Endothelial cell of umbilical vein (primary cell): Measurements from ENCODE around the gene FRMD5. TPM values are rescaled to one million over a fixed set of nuclear protein-coding genes. Genes with fewer than 3 reads are reported as not detected.
A peak's percentile ranks its signal among the peaks of the same experiment; 100 is the strongest.

Experiments
- BruUV-seq: library from RNA; stranded (reverse); fragments of 400-500 nt; replicated peaks from 2 replicates; lab custom pipeline; 2021; lab: Mats Ljungman, UMichigan
- CTCF ChIA-PET: fragments of 300-600, 350-600 bp; sonication (Branson Sonifier 250); formaldehyde crosslinking; loops from one replicate; lab custom pipeline; 2021; ENCODE audit warnings: antibody characterized with exemption, inconsistent platforms; lab: Charles Lee
- POLR2A ChIA-PET: fragments of 300-600, 350-600 bp; sonication (Branson Sonifier 250); formaldehyde crosslinking; loops from one replicate; lab custom pipeline; 2021; ENCODE audit warnings: antibody characterized with exemption, inconsistent platforms; lab: Charles Lee
- DNase-seq: peaks from one replicate; pipeline ENCODE4 v3.0.0-alpha.2; 2011; ENCODE audit warnings: low read depth, low spot score
- FAIRE-seq: peaks from 2 replicates; lab custom pipeline; 2011; peaks lifted over from hg19 to GRCh38; lab: Jason Lieb, UNC
- H2AFZ ChIP-seq: 2 replicates; pipeline ENCODE4 v1.6.0; 2012; ENCODE audit warnings: low read depth, low read length, control low read depth, inconsistent platforms
- H3K27ac ChIP-seq: 2 replicates; pipeline ENCODE4 v1.5.1; 2011; ENCODE audit warnings: low read depth, mild to moderate bottlenecking, control low read depth, low read length, moderate library complexity; ENCODE audit not compliant: insufficient read depth
- H3K27me3 ChIP-seq, 2 experiments: 2 replicates each; pipeline versions ENCODE4 v1.6.0 to v1.6.1; 2011; ENCODE audit warnings: low read length in 2 of 2, mixed read lengths in 1 of 2; ENCODE audit not compliant: control insufficient read depth in 2 of 2, insufficient read depth in 2 of 2
- H3K36me3 ChIP-seq, 2 experiments: 2 replicates in 1 of 2; 3 replicates in 1 of 2; pipeline ENCODE4 v1.5.1; 2011; ENCODE audit warnings: low read length in 2 of 2, mild to moderate bottlenecking in 1 of 2, moderate library complexity in 1 of 2; ENCODE audit not compliant: control insufficient read depth in 2 of 2, insufficient read depth in 2 of 2; ENCODE audit errors: extremely low read depth in 1 of 2
- H3K4me1 ChIP-seq: 3 replicates; pipeline ENCODE4 v1.5.1; 2011; ENCODE audit warnings: mild to moderate bottlenecking, low read length; ENCODE audit not compliant: control insufficient read depth, insufficient read depth; ENCODE audit errors: extremely low read depth
- H3K4me2 ChIP-seq: 2 replicates; pipeline ENCODE4 v1.6.1; 2011; ENCODE audit warnings: low read length, control low read depth, mixed read lengths; ENCODE audit not compliant: insufficient read depth
- H3K4me3 ChIP-seq, 3 experiments: fragments of 200-600 bp in 1 of 3; sonication (generic), shearing (Covaris generic) in 1 of 3; replicated peaks in 1 of 3; 2 replicates each; pipeline ENCODE4 v1.5.1; 2011 to 2016; ENCODE audit warnings: control low read depth in 3 of 3, low read length in 3 of 3, mild to moderate bottlenecking in 2 of 3, inconsistent platforms in 1 of 3, low read depth in 1 of 3, moderate library complexity in 1 of 3; ENCODE audit not compliant: insufficient read depth in 1 of 3
- H3K79me2 ChIP-seq: 2 replicates; pipeline ENCODE4 v1.6.0; 2012; ENCODE audit warnings: low read length, inconsistent platforms; ENCODE audit not compliant: control insufficient read depth, insufficient read depth
- H3K9ac ChIP-seq: replicated peaks from 2 replicates; pipeline ENCODE3; 2011; ENCODE audit warnings: low read length, control low read depth; ENCODE audit not compliant: insufficient read depth; ENCODE audit errors: extremely low read depth
- H3K9me1 ChIP-seq: replicated peaks from 3 replicates; pipeline ENCODE4 v1.6.0; 2011; ENCODE audit warnings: mild to moderate bottlenecking, low read length; ENCODE audit not compliant: control insufficient read depth, insufficient read depth; ENCODE audit errors: extremely low read depth
- H3K9me3 ChIP-seq: replicated peaks from 2 replicates; pipeline ENCODE4 v1.5.1; 2012; ENCODE audit warnings: low read length, inconsistent platforms; ENCODE audit not compliant: control insufficient read depth, insufficient read depth
- H4K20me1 ChIP-seq: replicated peaks from 2 replicates; pipeline ENCODE3; 2011; ENCODE audit warnings: mild to moderate bottlenecking, low read length; ENCODE audit not compliant: control insufficient read depth, insufficient read depth; ENCODE audit errors: extremely low read depth
- CTCF ChIP-seq, 2 donors: IDR thresholded peaks; 1 replicate in 1 of 2; 2 replicates in 1 of 2; pipeline ENCODE4 v1.5.1; 2011; ENCODE audit warnings: low read length in 2 of 2, mild to moderate bottlenecking in 2 of 2, moderate library complexity in 2 of 2, control low read depth in 1 of 2, inconsistent platforms in 1 of 2, low read depth in 1 of 2; ENCODE audit not compliant: insufficient read depth in 1 of 2; ENCODE audit errors: extremely low read depth in 1 of 2
- EZH2 ChIP-seq: IDR thresholded peaks from 2 replicates; pipeline ENCODE4 v1.6.1; 2012; ENCODE audit warnings: borderline replicate concordance, low read depth, mild to moderate bottlenecking, moderate library complexity, low read length, inconsistent platforms; ENCODE audit not compliant: severe bottlenecking
- FOS ChIP-seq: IDR thresholded peaks from 2 replicates; pipeline ENCODE4 v1.6.1; 2011; ENCODE audit warnings: mild to moderate bottlenecking, low read length, moderate library complexity, borderline replicate concordance; ENCODE audit not compliant: insufficient read depth
- GATA2 ChIP-seq: IDR thresholded peaks from 2 replicates; pipeline ENCODE4 v1.7.0; 2011; ENCODE audit warnings: low read depth, mild to moderate bottlenecking, moderate library complexity, mixed read lengths, low read length; ENCODE audit not compliant: insufficient read length, insufficient read depth
- MYC ChIP-seq: IDR thresholded peaks from one replicate; pipeline ENCODE4 v1.6.1; 2011; ENCODE audit warnings: mild to moderate bottlenecking, low read depth, low read length
- POLR2A ChIP-seq: IDR thresholded peaks from 2 replicates; pipeline ENCODE4 v1.6.1; 2012; ENCODE audit warnings: low read depth, mild to moderate bottlenecking, control low read depth, low read length
- POLR2AphosphoS5 ChIP-seq: IDR thresholded peaks from 2 replicates; pipeline ENCODE4 v1.6.1; 2012; ENCODE audit warnings: low read depth, mild to moderate bottlenecking, control low read depth, low read length, moderate library complexity; ENCODE audit not compliant: insufficient read depth
- dilution Hi-C: fragments of 300-500 bp; cut with MboI; formaldehyde crosslinking; loops from one replicate; pipeline ENCODE4 v1.15.0; 2019; ENCODE audit warnings: low sequenced_read_pairs; ENCODE audit not compliant: extremely low pct_ligation_motif_present
- intact Hi-C: fragments of 100-400 bp; cut with micrococcal nuclease; formaldehyde crosslinking; loops from one replicate; pipeline ENCODE4 v1.10.0; 2022
- polyA plus RNA-seq, 4 experiments: library from polyadenylated mRNA; depleted of rRNA in 3 of 4; stranded (reverse) in 3 of 4; unstranded in 1 of 4; fragments of >200 nt; gene quantifications; 2 replicates each; pipeline versions ENCODE4 v1.2.1 to v1.2.3, GENCODE V29; 2011 to 2012; ENCODE audit warnings: missing spikeins in 1 of 4
- total RNA-seq: library from RNA; stranded (reverse); gene quantifications from 2 replicates; pipeline ENCODE4 v1.2.3, GENCODE V29; 2021

Gene FRMD5
- total and polyA plus RNA-seq, 2 donors (not counting 3 experiments of a cell fraction or from before 2014, with no cell fraction given), result 16.7 to 20.2 TPM

GRCh38 chr15:44045661-44046060, 149.4 kb downstream of the FRMD5 start:
- Histone ChIP-seq H3K4me3 (no peak overlapping the region), H3K4me2 (peak overlapping the region; percentile 82), H3K4me1 (peaks cover 14% of the 10 kb centered on the region), H3K79me2 (no peaks in the 10 kb centered on the region), H2AFZ (no peak overlapping the region), H3K27me3 (no peaks in the 10 kb centered on the region), H4K20me1 (no peaks in the 10 kb centered on the region), H3K9ac (no peak overlapping the region), H3K36me3 (no peaks in the 10 kb centered on the region), H3K27ac (peak overlapping the region; percentile 57), H3K9me1 (no peaks in the 10 kb centered on the region), H3K9me3 (no peaks in the 10 kb centered on the region)
- TF ChIP-seq EZH2 (no peak), GATA2 (no peak), POLR2AphosphoS5 (no peak), CTCF (IDR thresholded peaks at IDR 0.05; ENCODE audit: extremely low read depth in 1 of 2, insufficient read depth in 1 of 2, low read depth in 1 of 2, low read length in 2 of 2) (no peak)
- DNase-seq (peak; percentile 60), FAIRE-seq (peak; percentile 49)
- BruUV-seq, result no TSS peak
- ChIA-PET CTCF (interaction anchor here (0.6 to 2.0 kb wide), 18 partner anchors 8 to 456 kb away, joined by 3 to 11 read pairs (median 3); no protein-coding TSS in a partner anchor), POLR2A (no interaction called here)
- intact Hi-C loops, result no loop called here
- dilution Hi-C loops, result no loop called here

GRCh38 chr15:44045217-44045616, 149.9 kb downstream of the FRMD5 start:
- Histone ChIP-seq H3K9me1 (no peaks in the 10 kb centered on the region), H3K79me2 (no peaks in the 10 kb centered on the region), H3K27me3 (no peaks in the 10 kb centered on the region), H3K9ac (peak overlapping the region; percentile 31), H3K9me3 (no peaks in the 10 kb centered on the region), H3K4me3 (no peak overlapping the region), H3K36me3 (no peaks in the 10 kb centered on the region), H3K27ac (peak overlapping the region; percentile 57), H3K4me2 (peak overlapping the region; percentile 82), H2AFZ (no peak overlapping the region), H3K4me1 (peaks cover 14% of the 10 kb centered on the region), H4K20me1 (no peaks in the 10 kb centered on the region)
- ChIA-PET CTCF (interaction anchor here (0.6 to 2.0 kb wide), 18 partner anchors 8 to 456 kb away, joined by 3 to 11 read pairs (median 3); no protein-coding TSS in a partner anchor), POLR2A (no interaction called here)
- FAIRE-seq (no peak), DNase-seq (peak; percentile 81)
- dilution Hi-C loops, result no loop called here
- intact Hi-C loops, result no loop called here
- TF ChIP-seq FOS (peak; percentile 17), POLR2A (no peak), MYC (no peak)
- BruUV-seq, result TSS peak; percentile 2
